ENCODE measurements around the gene AKAP10.

The AKAP10 gene

GRCh38 chr17:19943026-19943425 is 34.6 kb downstream of the AKAP10 start:
- H3K36me3 ChIP-seq (ENCODE audit: insufficient read depth, low read length) = peaks cover 90% of the 10 kb centered on the region
- no peaks in the 10 kb centered on the region for H3K4me1 ChIP-seq (ENCODE audit: insufficient read depth, low read length, severe bottlenecking)
- H3K27ac ChIP-seq (ENCODE audit: low read depth, low read length, poor library complexity, severe bottlenecking) = no peak overlapping the region
- H3K27me3 ChIP-seq (ENCODE audit: insufficient read depth, low read length) = no peaks in the 10 kb centered on the region
- no peak overlapping the region for H3K4me3 ChIP-seq (ENCODE audit: low read depth, low read length, poor library complexity, severe bottlenecking)
- H3K4me2 ChIP-seq (ENCODE audit: low read length) = no peak overlapping the region
- H3K9ac ChIP-seq (ENCODE audit: low read length) = no peak overlapping the region
- peaks cover 15% of the 10 kb centered on the region; the same call in 1 of the 2 replicates for H3K79me2 ChIP-seq (ENCODE audit: insufficient read depth, low read length)
- no peaks in the 10 kb centered on the region for H3K9me2 ChIP-seq (ENCODE audit: low read depth, low read length)
- no peaks in the 10 kb centered on the region; the same call in 1 of the 2 replicates for H4K20me1 ChIP-seq (ENCODE audit: insufficient read depth, low read length)
- TF ChIP-seq EZH2 (IDR thresholded peaks at IDR 0.05; ENCODE audit: borderline replicate concordance, low read length) (no peak), CTCF (IDR thresholded peaks at IDR 0.05; ENCODE audit: low read length) (no peak)
- H2AFZ ChIP-seq (ENCODE audit: low read length) = no peak overlapping the region
- H3K9me3 ChIP-seq (ENCODE audit: low read length) = no peaks in the 10 kb centered on the region
- no peaks in the 10 kb centered on the region for H3F3A ChIP-seq (ENCODE audit: insufficient read depth, low read length)

GRCh38 chr17:19940722-19941464 is 36.7 kb downstream of the AKAP10 start:
- Histone ChIP-seq H3K4me1 (ENCODE audit: insufficient read depth, low read length, severe bottlenecking) (no peaks in the 10 kb centered on the region), H3F3A (ENCODE audit: insufficient read depth, low read length) (no peaks in the 10 kb centered on the region), H3K27me3 (ENCODE audit: insufficient read depth, low read length) (no peaks in the 10 kb centered on the region), H3K9me2 (ENCODE audit: low read depth, low read length) (no peaks in the 10 kb centered on the region), H3K9ac (ENCODE audit: low read length) (no peak overlapping the region), H3K79me2 (ENCODE audit: insufficient read depth, low read length) (peaks cover 12% of the 10 kb centered on the region; the same call in 1 of the 2 replicates), H3K36me3 (ENCODE audit: insufficient read depth, low read length) (peaks cover 83% of the 10 kb centered on the region; the same call in 1 of the 2 replicates), H2AFZ (ENCODE audit: low read length) (no peak overlapping the region), H3K27ac (ENCODE audit: low read depth, low read length, poor library complexity, severe bottlenecking) (no peak overlapping the region), H3K4me3 (ENCODE audit: low read depth, low read length, poor library complexity, severe bottlenecking) (no peak overlapping the region), H4K20me1 (ENCODE audit: insufficient read depth, low read length) (no peaks in the 10 kb centered on the region), H3K4me2 (ENCODE audit: low read length) (no peak overlapping the region), H3K9me3 (ENCODE audit: low read length) (no peaks in the 10 kb centered on the region)
- TF ChIP-seq EZH2 (IDR thresholded peaks at IDR 0.05; ENCODE audit: borderline replicate concordance, low read length) = no peak
- TF ChIP-seq CTCF (IDR thresholded peaks at IDR 0.05; ENCODE audit: low read length) = no peak

GRCh38 chr17:19939993-19940721 is 37.5 kb downstream of the AKAP10 start:
- Histone ChIP-seq H3K27ac (ENCODE audit: low read depth, low read length, poor library complexity, severe bottlenecking) (no peak overlapping the region), H3K27me3 (ENCODE audit: insufficient read depth, low read length) (no peaks in the 10 kb centered on the region), H4K20me1 (ENCODE audit: insufficient read depth, low read length) (no peaks in the 10 kb centered on the region), H3K36me3 (ENCODE audit: insufficient read depth, low read length) (peaks cover 79% of the 10 kb centered on the region), H2AFZ (ENCODE audit: low read length) (no peak overlapping the region), H3K4me1 (ENCODE audit: insufficient read depth, low read length, severe bottlenecking) (no peaks in the 10 kb centered on the region), H3K9me3 (ENCODE audit: low read length) (no peaks in the 10 kb centered on the region), H3K9ac (ENCODE audit: low read length) (no peak overlapping the region), H3F3A (ENCODE audit: insufficient read depth, low read length) (no peaks in the 10 kb centered on the region), H3K4me2 (ENCODE audit: low read length) (no peak overlapping the region), H3K79me2 (ENCODE audit: insufficient read depth, low read length) (peaks cover 5% of the 10 kb centered on the region; the same call in 1 of the 2 replicates), H3K4me3 (ENCODE audit: low read depth, low read length, poor library complexity, severe bottlenecking) (no peak overlapping the region), H3K9me2 (ENCODE audit: low read depth, low read length) (no peaks in the 10 kb centered on the region)
- TF ChIP-seq CTCF (IDR thresholded peaks at IDR 0.05; ENCODE audit: low read length) (no peak), EZH2 (IDR thresholded peaks at IDR 0.05; ENCODE audit: borderline replicate concordance, low read length) (no peak)

All from OCI-LY1 (cell line).